Stimulated activated naive CD8-positive, alpha-beta T cell treated with anti-CD3 and anti-CD28 coated beads, Interleukin-15, amount 100 ng/mL, for 72 hours (primary cell): ENCODE measurements around the gene SLC2A1.
A peak's percentile ranks its signal among the peaks of the same experiment; 100 is the strongest.

Source experiments
- ATAC-seq: fragments of 150-1000 bp; cut with Tn5 transposase; 2 replicates; pipeline ENCODE4 v1.10.0; 2021; ENCODE audit warnings: mild to moderate bottlenecking, moderate library complexity
- DNase-seq, 2 donors: peaks; one replicate each; pipeline ENCODE4 v3.0.0; 2021 to 2022
- H3K27ac Mint-ChIP-seq, 2 donors: one replicate each; pipeline ENCODE4 v1.8.0; 2022; ENCODE audit warnings: mild to moderate bottlenecking in 2 of 2, mixed read lengths in 2 of 2, moderate library complexity in 2 of 2
- H3K27me3 Mint-ChIP-seq: one replicate; pipeline ENCODE4 v1.8.0; 2022; ENCODE audit warnings: mixed read lengths
- H3K4me1 Mint-ChIP-seq: one replicate; pipeline ENCODE4 v1.8.0; 2022; ENCODE audit warnings: mild to moderate bottlenecking, mixed read lengths
- H3K4me3 Mint-ChIP-seq, 2 donors: one replicate each; pipeline ENCODE4 v1.8.0; 2022; ENCODE audit warnings: mild to moderate bottlenecking in 2 of 2, mixed read lengths in 2 of 2, moderate library complexity in 1 of 2
- H3K9me3 Mint-ChIP-seq, 2 donors: one replicate each; pipeline ENCODE4 v1.8.0; 2022; ENCODE audit warnings: mixed read lengths in 2 of 2

The SLC2A1 gene

GRCh38 chr1:42990757-42991346 lies 32.2 kb upstream of the SLC2A1 start:
- Mint-ChIP-seq H3K9me3 (peaks cover 0 to 11% of the 10 kb centered on the region in 2 donors), H3K4me3 (no peak overlapping the region), H3K27me3 (no peaks in the 10 kb centered on the region), H3K4me1 (no peaks in the 10 kb centered on the region), H3K27ac (peak overlapping the region in 1 of 2 donors; percentile 67)
- ATAC-seq (no peak), DNase-seq (no peak)

GRCh38 chr1:42983693-42984092 lies 25.0 kb upstream of the SLC2A1 start:
- H3K27ac Mint-ChIP-seq, result no peak overlapping the region
- no peaks in the 10 kb centered on the region for H3K27me3 Mint-ChIP-seq
- ATAC-seq (no peak), DNase-seq (no peak)
- no peak overlapping the region for H3K4me3 Mint-ChIP-seq
- H3K4me1 Mint-ChIP-seq, result no peaks in the 10 kb centered on the region
- no peaks in the 10 kb centered on the region for H3K9me3 Mint-ChIP-seq

- no peaks in the 10 kb centered on the region for H3K9me3 Mint-ChIP-seq
Measured at GRCh38 chr1:42983253-42983652, 24.6 kb upstream of the SLC2A1 start.

GRCh38 chr1:42982641-42983040 lies 24.0 kb upstream of the SLC2A1 start:
- H3K27me3 Mint-ChIP-seq, result no peaks in the 10 kb centered on the region
- no peaks in the 10 kb centered on the region for H3K4me1 Mint-ChIP-seq
- no peak overlapping the region for H3K27ac Mint-ChIP-seq
- no peak for ATAC-seq
- no peak for DNase-seq
- no peaks in the 10 kb centered on the region for H3K9me3 Mint-ChIP-seq
- no peak overlapping the region for H3K4me3 Mint-ChIP-seq

More at GRCh38 chr1:42983253-42983652, 24.6 kb upstream of the SLC2A1 start:
- Mint-ChIP-seq H3K4me1 (no peaks in the 10 kb centered on the region), H3K27ac (peak overlapping the region in 1 of 2 donors; percentile 85), H3K27me3 (no peaks in the 10 kb centered on the region), H3K4me3 (no peak overlapping the region)
- ATAC-seq, result no peak
- DNase-seq, result no peak

GRCh38 chr1:42981871-42982270 lies 23.2 kb upstream of the SLC2A1 start:
- no peaks in the 10 kb centered on the region for H3K4me1 Mint-ChIP-seq
- ATAC-seq (no peak), DNase-seq (no peak)
- H3K4me3 Mint-ChIP-seq, result no peak overlapping the region
- no peaks in the 10 kb centered on the region for H3K27me3 Mint-ChIP-seq
- H3K9me3 Mint-ChIP-seq, result no peaks in the 10 kb centered on the region
- no peak overlapping the region for H3K27ac Mint-ChIP-seq

GRCh38 chr1:42981255-42981805 lies 22.7 kb upstream of the SLC2A1 start:
- Mint-ChIP-seq H3K9me3 (no peaks in the 10 kb centered on the region), H3K4me3 (no peak overlapping the region), H3K27ac (no peak overlapping the region), H3K27me3 (no peaks in the 10 kb centered on the region), H3K4me1 (no peaks in the 10 kb centered on the region)
- no peak for DNase-seq
- no peak for ATAC-seq

GRCh38 chr1:42979896-42980800 lies 21.5 kb upstream of the SLC2A1 start:
- Mint-ChIP-seq H3K27me3 (no peaks in the 10 kb centered on the region), H3K27ac (peak overlapping the region in 1 of 2 donors; percentile 20), H3K4me3 (no peak overlapping the region), H3K9me3 (no peaks in the 10 kb centered on the region), H3K4me1 (no peaks in the 10 kb centered on the region)
- DNase-seq (no peak), ATAC-seq (no peak)

- H3K27me3 Mint-ChIP-seq, result no peaks in the 10 kb centered on the region
- no peak for DNase-seq
- no peaks in the 10 kb centered on the region for H3K4me1 Mint-ChIP-seq
- no peak overlapping the region for H3K4me3 Mint-ChIP-seq
- H3K27ac Mint-ChIP-seq, result no peak overlapping the region
- no peak for ATAC-seq
- no peaks in the 10 kb centered on the region for H3K9me3 Mint-ChIP-seq
Measured at GRCh38 chr1:42979036-42979430, 20.4 kb upstream of the SLC2A1 start.

GRCh38 chr1:42978317-42979035 lies 19.8 kb upstream of the SLC2A1 start:
- H3K27ac Mint-ChIP-seq, result no peak overlapping the region
- no peaks in the 10 kb centered on the region for H3K9me3 Mint-ChIP-seq
- ATAC-seq (no peak), DNase-seq (no peak)
- no peak overlapping the region for H3K4me3 Mint-ChIP-seq
- H3K27me3 Mint-ChIP-seq, result no peaks in the 10 kb centered on the region
- no peaks in the 10 kb centered on the region for H3K4me1 Mint-ChIP-seq

GRCh38 chr1:42977653-42978052 lies 19.0 kb upstream of the SLC2A1 start:
- no peak overlapping the region for H3K4me3 Mint-ChIP-seq

GRCh38 chr1:42975561-42976225 lies 17.0 kb upstream of the SLC2A1 start:
- no peaks in the 10 kb centered on the region for H3K27me3 Mint-ChIP-seq
- H3K27ac Mint-ChIP-seq, result no peak overlapping the region
- H3K9me3 Mint-ChIP-seq, result no peaks in the 10 kb centered on the region
- no peaks in the 10 kb centered on the region for H3K4me1 Mint-ChIP-seq
- H3K4me3 Mint-ChIP-seq, result no peak overlapping the region
- DNase-seq, result no peak
- ATAC-seq, result no peak

More at GRCh38 chr1:42977653-42978052, 19.0 kb upstream of the SLC2A1 start:
- no peak for DNase-seq
- H3K9me3 Mint-ChIP-seq, result no peaks in the 10 kb centered on the region
- H3K4me1 Mint-ChIP-seq, result no peaks in the 10 kb centered on the region
- H3K27me3 Mint-ChIP-seq, result no peaks in the 10 kb centered on the region
- ATAC-seq, result no peak
- no peak overlapping the region for H3K27ac Mint-ChIP-seq

GRCh38 chr1:42974767-42975437 lies 16.2 kb upstream of the SLC2A1 start:
- no peak for ATAC-seq
- Mint-ChIP-seq H3K9me3 (no peaks in the 10 kb centered on the region), H3K27ac (no peak overlapping the region), H3K4me1 (no peaks in the 10 kb centered on the region), H3K4me3 (no peak overlapping the region), H3K27me3 (no peaks in the 10 kb centered on the region)
- DNase-seq, result no peak

GRCh38 chr1:42973799-42974198 lies 15.1 kb upstream of the SLC2A1 start:
- no peak for DNase-seq
- Mint-ChIP-seq H3K4me1 (no peaks in the 10 kb centered on the region), H3K4me3 (no peak overlapping the region), H3K27ac (no peak overlapping the region), H3K27me3 (no peaks in the 10 kb centered on the region), H3K9me3 (no peaks in the 10 kb centered on the region)
- no peak for ATAC-seq

GRCh38 chr1:42973286-42973685 lies 14.6 kb upstream of the SLC2A1 start:
- H3K27me3 Mint-ChIP-seq, result no peaks in the 10 kb centered on the region
- H3K9me3 Mint-ChIP-seq, result no peaks in the 10 kb centered on the region
- no peak overlapping the region for H3K27ac Mint-ChIP-seq
- no peak overlapping the region for H3K4me3 Mint-ChIP-seq
- DNase-seq (no peak), ATAC-seq (no peak)
- H3K4me1 Mint-ChIP-seq, result no peaks in the 10 kb centered on the region

- Mint-ChIP-seq H3K4me1 (peaks cover 4% of the 10 kb centered on the region), H3K4me3 (no peak overlapping the region), H3K27ac (no peak overlapping the region), H3K27me3 (no peaks in the 10 kb centered on the region), H3K9me3 (no peaks in the 10 kb centered on the region)
- DNase-seq, result no peak
- ATAC-seq, result no peak
Measured at GRCh38 chr1:42971841-42972291, 13.2 kb upstream of the SLC2A1 start.
